GM12873 (cell line): ENCODE measurements around the gene SRRD.

ENCODE experiments used
- TF ChIP-seq, protein P1 (sequence below): IDR thresholded peaks from 2 replicates; pipeline ENCODE4 v1.5.1; 2012; ENCODE audit warnings: low read depth, mild to moderate bottlenecking, moderate library complexity, low read length, control low read depth; ENCODE audit not compliant: insufficient read depth; ENCODE audit errors: missing control alignments

SRRD gene

DNA sequence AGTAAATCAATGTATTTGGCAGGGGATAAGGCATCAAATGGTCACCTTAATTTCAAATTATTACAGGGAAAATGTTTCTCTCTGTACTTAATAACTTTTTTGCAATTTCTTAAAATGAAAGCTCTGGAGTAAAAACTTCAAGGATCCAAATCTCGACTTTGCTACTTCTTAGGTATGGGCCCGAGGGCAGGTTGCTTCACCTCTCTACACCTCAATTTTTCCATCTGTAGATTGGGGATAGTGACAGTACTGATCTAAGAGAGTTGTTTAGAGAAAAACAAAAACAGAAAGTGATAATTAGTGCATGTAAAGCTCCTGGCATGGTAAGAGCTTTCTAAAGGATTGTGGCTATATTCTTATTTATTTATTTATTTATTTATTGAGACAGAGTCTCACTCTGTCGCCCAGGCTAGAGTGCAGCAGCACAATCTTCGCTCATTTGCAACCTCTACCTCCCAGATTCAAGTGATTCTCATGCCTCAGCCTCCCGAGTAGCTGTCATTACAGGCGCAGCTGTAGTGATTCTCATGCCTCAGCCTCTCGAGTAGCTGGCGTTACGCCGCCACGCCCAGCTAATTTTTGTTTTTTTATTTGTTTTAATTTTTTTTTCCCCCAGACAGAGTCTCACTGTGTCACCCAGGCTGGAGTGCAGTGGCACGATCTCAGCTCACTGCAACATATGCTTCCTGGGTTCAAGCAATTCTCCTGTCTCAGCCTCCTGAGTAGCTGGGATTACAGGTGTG is 30.9 kb downstream of the SRRD start:
- TF ChIP-seq, protein P1, sequence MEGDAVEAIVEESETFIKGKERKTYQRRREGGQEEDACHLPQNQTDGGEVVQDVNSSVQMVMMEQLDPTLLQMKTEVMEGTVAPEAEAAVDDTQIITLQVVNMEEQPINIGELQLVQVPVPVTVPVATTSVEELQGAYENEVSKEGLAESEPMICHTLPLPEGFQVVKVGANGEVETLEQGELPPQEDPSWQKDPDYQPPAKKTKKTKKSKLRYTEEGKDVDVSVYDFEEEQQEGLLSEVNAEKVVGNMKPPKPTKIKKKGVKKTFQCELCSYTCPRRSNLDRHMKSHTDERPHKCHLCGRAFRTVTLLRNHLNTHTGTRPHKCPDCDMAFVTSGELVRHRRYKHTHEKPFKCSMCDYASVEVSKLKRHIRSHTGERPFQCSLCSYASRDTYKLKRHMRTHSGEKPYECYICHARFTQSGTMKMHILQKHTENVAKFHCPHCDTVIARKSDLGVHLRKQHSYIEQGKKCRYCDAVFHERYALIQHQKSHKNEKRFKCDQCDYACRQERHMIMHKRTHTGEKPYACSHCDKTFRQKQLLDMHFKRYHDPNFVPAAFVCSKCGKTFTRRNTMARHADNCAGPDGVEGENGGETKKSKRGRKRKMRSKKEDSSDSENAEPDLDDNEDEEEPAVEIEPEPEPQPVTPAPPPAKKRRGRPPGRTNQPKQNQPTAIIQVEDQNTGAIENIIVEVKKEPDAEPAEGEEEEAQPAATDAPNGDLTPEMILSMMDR: no peak

GRCh38 chr22:26515931-26516330 is 32.3 kb downstream of the SRRD start:
- TF ChIP-seq, protein P1: no peak

DNA sequence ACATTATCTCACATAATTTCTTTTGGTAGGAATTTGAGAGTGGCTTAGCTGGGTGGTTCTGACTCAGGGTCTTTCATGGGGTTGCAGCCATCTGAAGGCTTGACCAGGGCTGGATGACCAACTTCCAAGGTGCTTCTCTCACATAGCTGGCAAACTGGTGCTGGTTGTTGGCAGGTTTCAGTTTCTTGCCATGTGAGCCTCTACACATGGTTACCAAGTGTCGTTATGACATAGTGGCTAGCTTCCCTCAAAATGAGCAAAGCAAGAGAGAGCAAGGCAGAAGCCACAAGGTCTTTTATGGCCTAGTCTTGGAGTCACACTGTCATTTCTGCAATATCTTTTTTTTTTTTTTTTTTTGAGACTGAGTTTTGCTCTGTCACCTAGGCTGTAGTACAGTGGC is 32.8 kb downstream of the SRRD start:
- TF ChIP-seq, protein P1: no peak

DNA sequence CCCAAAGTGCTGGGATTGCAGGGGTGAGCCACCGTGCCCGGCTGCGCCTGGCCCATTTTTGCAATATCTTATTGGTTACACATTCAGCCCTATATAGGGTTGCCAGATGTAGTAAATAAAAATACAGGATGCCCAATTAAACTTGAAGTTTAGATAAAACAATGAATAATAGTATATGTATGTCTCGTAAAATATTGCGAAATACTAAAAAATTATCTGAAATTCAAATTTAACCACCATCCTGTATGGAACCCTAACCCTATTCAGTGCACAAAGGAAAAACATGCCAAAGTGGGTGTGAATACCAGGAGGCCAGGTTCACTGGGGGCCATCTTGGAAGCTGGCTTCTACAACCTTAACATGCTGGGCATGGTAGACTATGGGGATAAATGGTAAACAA is 33.8 kb downstream of the SRRD start:
- TF ChIP-seq, protein P1: no peak

GRCh38 chr22:26522012-26522411 is 38.3 kb downstream of the SRRD start:
- TF ChIP-seq, protein P1: no peak

DNA sequence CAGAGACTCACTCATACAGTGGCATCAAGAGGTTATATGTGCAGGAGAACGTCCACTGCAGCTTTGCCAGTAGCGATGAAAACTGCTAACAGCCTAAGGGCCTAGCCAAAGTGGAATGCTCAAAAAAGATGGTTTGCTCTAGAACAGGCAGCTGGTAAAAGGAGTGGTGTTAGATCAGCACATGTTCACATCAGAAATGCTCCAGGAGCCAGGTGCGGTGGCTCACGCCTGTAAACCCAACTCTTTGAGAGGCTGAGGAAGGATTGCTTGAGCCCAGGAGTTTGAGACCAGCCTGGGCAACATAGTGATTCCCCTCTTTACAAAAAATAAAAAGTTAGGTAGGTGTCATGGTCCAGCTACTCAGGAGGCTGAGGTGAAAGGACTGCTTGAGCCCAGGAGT is 38.9 kb downstream of the SRRD start:
- TF ChIP-seq, protein P1: no peak

DNA sequence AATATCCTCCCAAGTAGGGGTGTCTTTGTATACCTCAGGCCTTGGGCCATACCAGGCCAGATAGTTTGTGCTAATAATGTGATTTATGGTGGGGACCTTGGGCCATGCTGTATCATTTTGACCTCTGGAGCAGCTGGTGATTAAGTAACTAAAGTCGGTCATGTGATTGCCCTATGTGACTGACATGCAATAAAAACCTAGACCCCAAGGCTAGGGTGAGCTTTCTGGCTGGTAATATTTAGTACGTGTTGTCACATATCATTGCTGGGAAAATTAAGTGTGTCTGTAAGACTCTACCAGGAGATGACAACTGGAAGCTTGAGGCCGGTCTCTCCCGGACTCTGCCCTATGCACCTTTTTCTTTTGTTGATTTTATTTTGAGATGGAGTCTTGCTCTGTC is 41.2 kb downstream of the SRRD start:
- TF ChIP-seq, protein P1: no peak
